MCF 10A (cell line): ENCODE data around the gene KDM5B. TPM values are rescaled to one million over a fixed set of nuclear protein-coding genes. Genes with fewer than 3 reads are reported as not detected.
A peak's percentile ranks its signal among the peaks of the same experiment; 100 is the strongest.

Experiments used
- BruUV-seq: library from RNA; stranded (reverse); fragments of 400-500 nt; replicated peaks from 2 replicates; lab custom pipeline; 2021; lab: Mats Ljungman, UMichigan
- CTCF ChIA-PET: fragments of 300-600 bp; sonication (Branson Sonifier 250); formaldehyde crosslinking; extraction: SDS; loops from one replicate; lab custom pipeline; 2021; ENCODE audit warnings: antibody characterized with exemption, inconsistent platforms; lab: Yijun Ruan, JAX
- POLR2A ChIA-PET: fragments of 300-600, 350-650 bp; sonication (Branson Sonifier 250); formaldehyde crosslinking; extraction: SDS; loops from one replicate; lab custom pipeline; 2020; ENCODE audit warnings: antibody characterized with exemption, inconsistent platforms; lab: Yijun Ruan, JAX
- DNase-seq: peaks from one replicate; pipeline ENCODE4 v3.0.0-alpha.2; 2018; ENCODE audit not compliant: unreplicated experiment
- H3K27ac Mint-ChIP-seq: one replicate; pipeline ENCODE4 v1.8.0; 2022; ENCODE audit warnings: mild to moderate bottlenecking, low read depth, mixed read lengths; ENCODE audit not compliant: unreplicated experiment
- H3K27me3 Mint-ChIP-seq: one replicate; pipeline ENCODE4 v1.8.0; 2022; ENCODE audit warnings: mixed read lengths; ENCODE audit not compliant: insufficient read depth, unreplicated experiment
- H3K36me3 Mint-ChIP-seq: one replicate; pipeline ENCODE4 v1.8.0; 2022; ENCODE audit warnings: mild to moderate bottlenecking, moderate library complexity, mixed read lengths; ENCODE audit not compliant: insufficient read depth, unreplicated experiment
- H3K4me1 Mint-ChIP-seq: one replicate; pipeline ENCODE4 v1.8.0; 2022; ENCODE audit warnings: mixed read lengths; ENCODE audit not compliant: insufficient read depth, unreplicated experiment
- H3K4me3 Mint-ChIP-seq: one replicate; pipeline ENCODE4 v1.8.0; 2022; ENCODE audit warnings: mild to moderate bottlenecking, moderate library complexity, mixed read lengths; ENCODE audit not compliant: unreplicated experiment
- H3K9me3 Mint-ChIP-seq: one replicate; pipeline ENCODE4 v1.8.0; 2022; ENCODE audit warnings: mixed read lengths; ENCODE audit not compliant: unreplicated experiment
- CTCF ChIP-seq: fragments of 200-600 bp; IDR thresholded peaks from one replicate; pipeline ENCODE4 v1.8.0; 2022; ENCODE audit warnings: antibody characterized with exemption, mild to moderate bottlenecking; ENCODE audit not compliant: unreplicated experiment
- intact Hi-C: fragments of 100-400 bp; cut with micrococcal nuclease; formaldehyde crosslinking; loops from 2 replicates; pipeline ENCODE4 v1.14.1; 2022
- total RNA-seq: library from RNA; stranded (reverse); gene quantifications from 2 replicates; pipeline ENCODE4 v1.2.3, GENCODE V29; 2022

Gene KDM5B
- total RNA-seq, 1 experiment from 2014 or later = 180 TPM

- Mint-ChIP-seq H3K27ac (no peak overlapping the region), H3K4me3 (no peak overlapping the region), H3K9me3 (no peaks in the 10 kb centered on the region), H3K36me3 (peaks cover 40% of the 10 kb centered on the region), H3K4me1 (peaks cover 54% of the 10 kb centered on the region), H3K27me3 (no peaks in the 10 kb centered on the region)
- BruUV-seq = no TSS peak
- ChIA-PET CTCF (no interaction called here), POLR2A (no interaction called here)
- intact Hi-C loops = no loop called here
- DNase-seq = no peak
- no peak for TF ChIP-seq CTCF
Observed at GRCh38 chr1:202802034-202802433, 6.2 kb downstream of the KDM5B start.

GRCh38 chr1:202801175-202801574, 7.0 kb downstream of the KDM5B start:
- intact Hi-C loops = no loop called here
- DNase-seq = no peak
- Mint-ChIP-seq H3K27ac (no peak overlapping the region), H3K36me3 (peaks cover 46% of the 10 kb centered on the region), H3K9me3 (no peaks in the 10 kb centered on the region), H3K4me3 (no peak overlapping the region), H3K4me1 (peaks cover 50% of the 10 kb centered on the region), H3K27me3 (no peaks in the 10 kb centered on the region)
- BruUV-seq = no TSS peak
- CTCF ChIA-PET = interaction anchor here (0.6 to 1.2 kb wide), 5 partner anchors 12 to 198 kb away, joined by 3 to 5 read pairs (median 3); no protein-coding TSS in a partner anchor
- POLR2A ChIA-PET = interaction anchor here (0.6 to 2.1 kb wide), 7 partner anchors 10 to 453 kb away, joined by 3 to 25 read pairs (median 3); partner anchors contain the start of genes PCAT6 and PPP1R12B
- no peak for TF ChIP-seq CTCF

GRCh38 chr1:202800742-202801141, 7.5 kb downstream of the KDM5B start:
- H3K36me3 Mint-ChIP-seq = peaks cover 48% of the 10 kb centered on the region
- no peak overlapping the region for H3K4me3 Mint-ChIP-seq
- ChIA-PET CTCF (interaction anchor here (0.6 to 1.2 kb wide), 8 partner anchors 12 to 1997 kb away, joined by 3 to 6 read pairs (median 3); no protein-coding TSS in a partner anchor), POLR2A (interaction anchor here (0.6 to 2.1 kb wide), 7 partner anchors 10 to 452 kb away, joined by 3 to 25 read pairs (median 3); partner anchors contain the start of genes PCAT6 and PPP1R12B)
- intact Hi-C loops = no loop called here
- H3K27me3 Mint-ChIP-seq = no peaks in the 10 kb centered on the region
- DNase-seq = no peak
- BruUV-seq = no TSS peak
- TF ChIP-seq CTCF = no peak
- H3K4me1 Mint-ChIP-seq = peaks cover 45% of the 10 kb centered on the region
- no peaks in the 10 kb centered on the region for H3K9me3 Mint-ChIP-seq
- peak overlapping the region; percentile 47 for H3K27ac Mint-ChIP-seq

- H3K36me3 Mint-ChIP-seq = peaks cover 55% of the 10 kb centered on the region
- no peak for TF ChIP-seq CTCF
- H3K4me3 Mint-ChIP-seq = no peak overlapping the region
- DNase-seq = no peak
- no peak overlapping the region for H3K27ac Mint-ChIP-seq
- CTCF ChIA-PET = interaction anchor here (0.7 to 0.8 kb wide), 2 partner anchors 12 to 62 kb away, joined by 3 read pairs; partner anchors contain the start of gene PCAT6
- no TSS peak for BruUV-seq
- no peaks in the 10 kb centered on the region for H3K9me3 Mint-ChIP-seq
- no peaks in the 10 kb centered on the region for H3K27me3 Mint-ChIP-seq
- H3K4me1 Mint-ChIP-seq = peaks cover 31% of the 10 kb centered on the region
- POLR2A ChIA-PET = interaction anchor here (0.7 to 2.8 kb wide), 3 partner anchors 11 to 1691 kb away, joined by 3 to 10 read pairs (median 4); partner anchors contain the start of gene PCAT6
- intact Hi-C loops = no loop called here
Observed at GRCh38 chr1:202798792-202799331, 9.4 kb downstream of the KDM5B start.
